Transverse colon (tissue), 4 donors: ENCODE measurements around the gene SP7. TPM values are rescaled to one million over a fixed set of nuclear protein-coding genes. Genes with fewer than 3 reads are reported as not detected.

ENCODE experiments used
- DNase-seq: peaks from one replicate; pipeline ENCODE4 v3.0.0-alpha.2; 2019
- H3K27ac ChIP-seq, 4 donors: fragments of 200-600 bp; sonication (generic); 2 replicates each; pipeline ENCODE4 v1.5.1; 2016 to 2018; ENCODE audit warnings: inconsistent platforms in 4 of 4
- H3K27me3 ChIP-seq: fragments of 200-600 bp; sonication (generic); 2 replicates; pipeline ENCODE4 v1.5.1; 2017; ENCODE audit warnings: inconsistent platforms
- H3K36me3 ChIP-seq, 4 donors: fragments of 200-600 bp; sonication (generic); 2 replicates each; pipeline ENCODE4 v1.5.1; 2017 to 2019; ENCODE audit warnings: inconsistent platforms in 4 of 4
- H3K4me1 ChIP-seq, 4 donors: fragments of 200-600 bp; sonication (generic); 2 replicates each; pipeline ENCODE4 v1.5.1; 2017 to 2020; ENCODE audit warnings: inconsistent platforms in 4 of 4
- H3K4me3 ChIP-seq, 4 donors: fragments of 200-600 bp; sonication (generic); 1 replicate in 1 of 4; 2 replicates in 3 of 4; pipeline versions ENCODE4 v1.5.1 to v1.6.1; 2017 to 2019; ENCODE audit warnings: inconsistent platforms in 4 of 4
- H3K9me3 ChIP-seq, 2 donors: fragments of 200-600 bp; sonication (generic); 2 replicates each; pipeline ENCODE4 v1.5.1; 2017 to 2019; ENCODE audit warnings: inconsistent platforms in 2 of 2
- EP300 ChIP-seq: sonication (generic); formaldehyde crosslinking; IDR thresholded peaks from one replicate; pipeline ENCODE4 v1.6.1; 2017; ENCODE audit warnings: antibody characterized with exemption, low read depth
- POLR2A ChIP-seq: fragments of 450-650 bp; IDR thresholded peaks from one replicate; pipeline ENCODE4 v1.6.1; 2016; ENCODE audit warnings: antibody characterized with exemption, mild to moderate bottlenecking, moderate library complexity
- POLR2AphosphoS5 ChIP-seq, 3 donors: sonication (generic); formaldehyde crosslinking; IDR thresholded peaks; one replicate each; pipeline ENCODE4 v1.6.1; 2016; ENCODE audit warnings: antibody characterized with exemption in 3 of 3
- WGBS, 2 donors: methylation state at CpG; one replicate each; pipeline ENCODE4 v1.1.5; 2018; ENCODE audit warnings: low coverage in 1 of 2; 5-methylcytosine and 5-hydroxymethylcytosine counted together
- in situ Hi-C, 4 donors: fragments of 200-750 bp; cut with MboI; loops; one replicate each; pipeline versions ENCODE4 v1.15.0 to v1.15.1; 2017; ENCODE audit warnings: low sequenced_read_pairs in 3 of 4, low pct_ligation_motif_present in 1 of 4, low pct_unique_long_range_greater_than_20kb in 1 of 4
- intact Hi-C: fragments of 100-400 bp; cut with DNase I; formaldehyde crosslinking; loops from one replicate; pipeline ENCODE4 v1.15.1; 2023; ENCODE audit warnings: low total_unique reads
- total RNA-seq, 4 donors: library from RNA; depleted of rRNA; stranded (reverse); fragments of >200 nt; gene quantifications; one replicate each; pipeline ENCODE4 v1.1.0, GENCODE V29; 2016
- TF ChIP-seq, protein P1 (sequence below), 5 experiments: fragments of 200-600 bp in 3 of 5; fragments of 450-650 bp in 2 of 5; sonication (generic) in 3 of 5; IDR thresholded peaks; 1 replicate in 2 of 5; 2 replicates in 3 of 5; pipeline ENCODE4 v1.5.1; 2016 to 2017; ENCODE audit warnings: antibody characterized with exemption in 5 of 5, inconsistent platforms in 3 of 5, mild to moderate bottlenecking in 2 of 5, moderate library complexity in 1 of 5

SP7 gene
- total RNA-seq, 4 donors from 2014 or later: not detected

DNA sequence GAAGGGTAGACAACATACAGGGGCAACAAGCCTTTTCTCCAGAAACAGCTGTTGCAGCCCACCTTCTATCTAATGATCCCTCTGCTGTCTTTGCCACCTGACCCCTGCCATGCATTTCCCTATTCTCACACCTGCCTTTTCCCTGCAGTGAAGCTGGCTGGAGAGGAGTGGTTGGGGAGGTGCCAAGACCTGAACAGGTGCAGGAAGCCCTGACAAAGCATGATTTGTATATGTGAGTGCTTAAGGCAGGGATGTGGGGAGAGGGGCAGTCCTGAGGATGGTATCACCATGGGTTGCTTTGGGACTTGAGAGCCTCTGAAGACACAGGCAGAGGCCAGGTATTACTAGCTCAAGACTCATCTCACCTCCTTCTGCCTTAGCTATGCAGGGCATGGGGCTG is 43.7 kb downstream of the SP7 start:
- H3K27me3 ChIP-seq: no peaks in the 10 kb centered on the region
- H3K27ac ChIP-seq: no peak overlapping the region
- peaks cover 7 to 22% (median 14%) of the 10 kb centered on the region in 4 donors for H3K4me1 ChIP-seq
- DNase-seq: no peak
- H3K4me3 ChIP-seq: no peak overlapping the region
- TF ChIP-seq, protein P1, sequence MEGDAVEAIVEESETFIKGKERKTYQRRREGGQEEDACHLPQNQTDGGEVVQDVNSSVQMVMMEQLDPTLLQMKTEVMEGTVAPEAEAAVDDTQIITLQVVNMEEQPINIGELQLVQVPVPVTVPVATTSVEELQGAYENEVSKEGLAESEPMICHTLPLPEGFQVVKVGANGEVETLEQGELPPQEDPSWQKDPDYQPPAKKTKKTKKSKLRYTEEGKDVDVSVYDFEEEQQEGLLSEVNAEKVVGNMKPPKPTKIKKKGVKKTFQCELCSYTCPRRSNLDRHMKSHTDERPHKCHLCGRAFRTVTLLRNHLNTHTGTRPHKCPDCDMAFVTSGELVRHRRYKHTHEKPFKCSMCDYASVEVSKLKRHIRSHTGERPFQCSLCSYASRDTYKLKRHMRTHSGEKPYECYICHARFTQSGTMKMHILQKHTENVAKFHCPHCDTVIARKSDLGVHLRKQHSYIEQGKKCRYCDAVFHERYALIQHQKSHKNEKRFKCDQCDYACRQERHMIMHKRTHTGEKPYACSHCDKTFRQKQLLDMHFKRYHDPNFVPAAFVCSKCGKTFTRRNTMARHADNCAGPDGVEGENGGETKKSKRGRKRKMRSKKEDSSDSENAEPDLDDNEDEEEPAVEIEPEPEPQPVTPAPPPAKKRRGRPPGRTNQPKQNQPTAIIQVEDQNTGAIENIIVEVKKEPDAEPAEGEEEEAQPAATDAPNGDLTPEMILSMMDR (IDR thresholded peaks at IDR 0.05): no peak
- TF ChIP-seq POLR2AphosphoS5 (IDR thresholded peaks at IDR 0.05) (no peak), POLR2A (no peak), EP300 (no peak)
- intact Hi-C loops: no loop called here
- in situ Hi-C loops: loop anchor here in 1 of 4 donors (25.0 kb wide), 1 partner anchor 230 kb away; the partner anchor contains the start of gene TNS2
- H3K36me3 ChIP-seq: no peaks in the 10 kb centered on the region
- H3K9me3 ChIP-seq: no peaks in the 10 kb centered on the region

- H3K27me3 ChIP-seq: no peaks in the 10 kb centered on the region
- no peak overlapping the region for H3K27ac ChIP-seq
- TF ChIP-seq POLR2AphosphoS5 (IDR thresholded peaks at IDR 0.05) (no peak), EP300 (no peak), POLR2A (no peak)
- TF ChIP-seq, protein P1 (IDR thresholded peaks at IDR 0.05): no peak
- in situ Hi-C loops: loop anchor here in 1 of 4 donors (25.0 kb wide), 1 partner anchor 228 kb away; the partner anchor contains the start of gene TNS2
- 78 to 100% methylated on average over 2 to 9 of the region's 9 CpGs for WGBS, 2 donors
- no peaks in the 10 kb centered on the region for H3K36me3 ChIP-seq
- H3K9me3 ChIP-seq: no peaks in the 10 kb centered on the region
- no peak for DNase-seq
- H3K4me3 ChIP-seq: no peak overlapping the region
- intact Hi-C loops: no loop called here
- peaks cover 0 to 6% (median 3%) of the 10 kb centered on the region in 4 donors for H3K4me1 ChIP-seq
These were observed 45.5 kb downstream of the SP7 start for GRCh38 chr12:53290661-53291060.

- DNase-seq: no peak
- Histone ChIP-seq H3K4me3 (no peak overlapping the region), H3K27ac (no peak overlapping the region), H3K27me3 (no peaks in the 10 kb centered on the region), H3K36me3 (no peaks in the 10 kb centered on the region), H3K9me3 (no peaks in the 10 kb centered on the region), H3K4me1 (peaks cover 0 to 4% (median 2%) of the 10 kb centered on the region in 4 donors)
- 77% methylated on average over 4 of the region's 4 CpGs; no CpG with 5 or more reads in 1 of the 2 donors for WGBS, 2 donors
- TF ChIP-seq POLR2A: no peak
- TF ChIP-seq, protein P1 (IDR thresholded peaks at IDR 0.05): no peak
- TF ChIP-seq POLR2AphosphoS5 (IDR thresholded peaks at IDR 0.05): no peak
- no peak for TF ChIP-seq EP300
- intact Hi-C loops (loop anchor here (5.0 to 10.0 kb wide), 2 partner anchors 73 to 225 kb away; no protein-coding TSS in a partner anchor), in situ Hi-C loops (loop anchor here in 3 of 4 donors (10.0 to 25.0 kb wide), 2 partner anchors 75 to 228 kb away; partner anchors contain the start of gene TNS2 (in 1 of the 3))
These were observed 46.3 kb downstream of the SP7 start for GRCh38 chr12:53289891-53290290.

DNA sequence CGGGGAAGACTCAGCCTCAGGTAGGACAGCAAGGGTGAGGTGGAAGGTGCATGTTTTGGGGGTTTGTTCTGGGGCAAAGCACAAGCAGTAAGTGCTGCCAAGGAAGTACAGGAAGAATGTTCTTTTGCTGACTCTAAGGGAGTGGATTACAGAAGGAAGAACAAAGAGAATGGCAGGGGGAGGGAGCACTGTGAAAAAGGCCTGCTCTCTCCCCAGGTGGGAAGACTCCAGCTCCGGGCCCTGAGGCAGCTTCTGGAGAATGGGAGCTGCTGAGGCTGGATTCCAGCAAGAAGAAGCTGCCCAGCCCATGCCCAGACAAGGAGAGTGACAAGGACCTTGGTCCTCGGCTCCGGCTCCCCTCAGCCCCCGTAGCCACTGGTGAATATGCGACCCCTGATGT is 47.8 kb downstream of the SP7 start:
- Histone ChIP-seq H3K36me3 (no peaks in the 10 kb centered on the region), H3K27ac (no peak overlapping the region), H3K4me1 (no peaks in the 10 kb centered on the region), H3K9me3 (no peaks in the 10 kb centered on the region), H3K27me3 (no peaks in the 10 kb centered on the region), H3K4me3 (no peak overlapping the region)
- TF ChIP-seq POLR2AphosphoS5 (IDR thresholded peaks at IDR 0.05): no peak
- TF ChIP-seq EP300: no peak
- TF ChIP-seq POLR2A: no peak
- TF ChIP-seq, protein P1 (IDR thresholded peaks at IDR 0.05): no peak
- 80 to 89% methylated on average over 1 to 6 of the region's 6 CpGs for WGBS, 2 donors
- in situ Hi-C loops (loop anchor here in 3 of 4 donors (10.0 to 25.0 kb wide), 2 partner anchors 74 to 226 kb away; partner anchors contain the start of gene TNS2 (in 1 of the 3)), intact Hi-C loops (loop anchor here (5.0 to 10.0 kb wide), 2 partner anchors 71 to 224 kb away; no protein-coding TSS in a partner anchor)
- DNase-seq: no peak
